Caco-2 (cell line): Measurements from ENCODE around the gene KLB. TPM values are rescaled to one million over a fixed set of nuclear protein-coding genes. Genes with fewer than 3 reads are reported as not detected.
"Not testable (repeated sequence)": the region's sequence is repeated elsewhere in the genome, so short reads cannot be mapped to it uniquely, and the experiment has no call there.

Source experiments
- Bru-seq: library from RNA; stranded (reverse); fragments of 400-500 nt; gene quantifications from one replicate; lab custom pipeline; 2021; lab: Mats Ljungman, UMichigan
- BruChase-seq, 2 experiments: library from RNA; stranded (reverse); fragments of 400-500 nt; gene quantifications; one replicate each; lab custom pipeline; 2021; lab: Mats Ljungman, UMichigan
- BruUV-seq: library from RNA; stranded (reverse); fragments of 400-500 nt; replicated peaks from 2 replicates; lab custom pipeline; 2021; lab: Mats Ljungman, UMichigan
- CTCF ChIA-PET: fragments of 300-600 bp; sonication (Branson Sonifier 250); formaldehyde crosslinking; loops from one replicate; lab custom pipeline; 2022; ENCODE audit warnings: antibody characterized with exemption; lab: Charles Lee
- POLR2A ChIA-PET: fragments of 300-600 bp; sonication (Branson Sonifier 250); formaldehyde crosslinking; loops from one replicate; lab custom pipeline; 2022; ENCODE audit warnings: antibody characterized with exemption; lab: Charles Lee
- DNase-seq, 2 experiments: peaks; one replicate each; pipeline versions ENCODE4 v3.0.0 to v3.0.0-alpha.2; 2020 to 2022
- H3K27me3 ChIP-seq: replicated peaks from 2 replicates; pipeline ENCODE4 v1.6.0; 2011; ENCODE audit warnings: low read length; ENCODE audit not compliant: control insufficient read depth, insufficient read depth
- H3K36me3 ChIP-seq: 2 replicates; pipeline ENCODE4 v1.5.1; 2011; ENCODE audit warnings: low read length; ENCODE audit not compliant: control insufficient read depth, insufficient read depth
- H3K4me1 ChIP-seq: fragments of 250-450 bp; sonication (Bioruptor Pico); 2 replicates; pipeline ENCODE4 v1.5.1; 2020; ENCODE audit warnings: mild to moderate bottlenecking
- H3K4me3 ChIP-seq: 2 replicates; pipeline ENCODE4 v1.5.1; 2011; ENCODE audit warnings: low read depth, mild to moderate bottlenecking, control low read depth, low read length
- H3K9me3 ChIP-seq: fragments of 250-450 bp; sonication (Bioruptor Pico); 2 replicates; pipeline ENCODE4 v1.5.1; 2020; ENCODE audit warnings: mild to moderate bottlenecking, moderate library complexity
- H3K27ac Mint-ChIP-seq: one replicate; pipeline ENCODE4 v1.8.0; 2022; ENCODE audit warnings: mixed read lengths; ENCODE audit not compliant: unreplicated experiment
- H3K27me3 Mint-ChIP-seq: one replicate; pipeline ENCODE4 v1.8.0; 2022; ENCODE audit warnings: mixed read lengths; ENCODE audit not compliant: insufficient read depth, unreplicated experiment
- H3K36me3 Mint-ChIP-seq: one replicate; pipeline ENCODE4 v1.8.0; 2022; ENCODE audit warnings: mild to moderate bottlenecking, mixed read lengths; ENCODE audit not compliant: insufficient read depth, unreplicated experiment
- H3K4me1 Mint-ChIP-seq: one replicate; pipeline ENCODE4 v1.8.0; 2022; ENCODE audit warnings: low read depth, mixed read lengths; ENCODE audit not compliant: unreplicated experiment
- H3K4me3 Mint-ChIP-seq: one replicate; pipeline ENCODE4 v1.8.0; 2022; ENCODE audit warnings: mild to moderate bottlenecking, moderate library complexity, mixed read lengths; ENCODE audit not compliant: unreplicated experiment
- H3K9me3 Mint-ChIP-seq: one replicate; pipeline ENCODE4 v1.8.0; 2022; ENCODE audit warnings: mixed read lengths; ENCODE audit not compliant: unreplicated experiment
- CTCF ChIP-seq, 2 experiments: fragments of 200-600 bp in 1 of 2; IDR thresholded peaks; 1 replicate in 1 of 2; 2 replicates in 1 of 2; pipeline versions ENCODE4 v1.5.1 to v1.8.0; 2011 to 2022; ENCODE audit warnings: antibody characterized with exemption in 1 of 2, control low read depth in 1 of 2, inconsistent platforms in 1 of 2, low read depth in 1 of 2, low read length in 1 of 2, mild to moderate bottlenecking in 1 of 2, moderate library complexity in 1 of 2; ENCODE audit not compliant: insufficient read depth in 1 of 2, severe bottlenecking in 1 of 2, unreplicated experiment in 1 of 2
- intact Hi-C: fragments of 100-400 bp; cut with micrococcal nuclease; formaldehyde crosslinking; loops from one replicate; pipeline ENCODE4 v1.10.0; 2022; ENCODE audit not compliant: unreplicated experiment
- long read RNA-seq: library from polyadenylated mRNA; stranded (forward); transcript quantifications from one replicate; pipeline ENCODE4 v2.0.0, GENCODE V29; 2022
- total RNA-seq: library from RNA; stranded (reverse); gene quantifications from 2 replicates; pipeline ENCODE4 v1.2.3, GENCODE V29; 2022

The KLB gene
- 2.2 TPM in 2 replicates for total RNA-seq
- percentile 38 among the genes with signal in this experiment for Bru-seq, nascent RNA
- BruChase-seq, experiment 1, labeled RNA remaining after a 2-hour chase: percentile 49 among the genes with signal in this experiment
- percentile 53 among the genes with signal in this experiment for BruChase-seq, experiment 2, labeled RNA remaining after a 6-hour chase
- long read RNA-seq, full-length matches to known transcripts: 6 of 16 reads
- long read RNA-seq, partial matches to known transcripts: 0 of 16 reads
- long read RNA-seq, other reads (novel, unspliced or antisense): 10 of 16 reads

- intact Hi-C loops: loop anchor here (2.0 to 5.0 kb wide), 2 partner anchors 22 to 40 kb away; partner anchors contain the start of gene RFC1
- Histone ChIP-seq H3K36me3 (no peaks in the 10 kb centered on the region), H3K27me3 (no peaks in the 10 kb centered on the region), H3K4me3 (peak within 1 kb of the TSS; percentile 32), H3K9me3 (no peaks in the 10 kb centered on the region), H3K4me1 (no peaks in the 10 kb centered on the region; the same call in 1 of the 2 replicates)
- Mint-ChIP-seq H3K4me1 (peaks cover 7% of the 10 kb centered on the region), H3K4me3 (peak within 1 kb of the TSS; percentile 83), H3K27me3 (no peaks in the 10 kb centered on the region), H3K9me3 (no peaks in the 10 kb centered on the region), H3K36me3 (peaks cover 6% of the 10 kb centered on the region), H3K27ac (peak within 1 kb of the TSS; percentile 68)
- CTCF ChIA-PET: interaction anchor here (0.5 to 1.0 kb wide), 4 partner anchors 12 to 62 kb away, joined by 3 to 4 read pairs (median 3); partner anchors contain the start of gene RFC1
- BruUV-seq: TSS peak; percentile 86
- DNase-seq: peak; percentile 67 to 77
- TF ChIP-seq CTCF (IDR thresholded peaks at IDR 0.05; ENCODE audit: insufficient read depth in 1 of 2, low read depth in 1 of 2, low read length in 1 of 2, severe bottlenecking in 1 of 2, unreplicated experiment in 1 of 2): no peak
- POLR2A ChIA-PET: interaction anchor here (0.6 to 1.3 kb wide), 3 partner anchors 21 to 40 kb away, joined by 3 to 15 read pairs (median 4); partner anchors contain the start of gene RFC1
These were observed at the start of gene KLB for GRCh38 chr4:39406763-39407583. Gene KLB (plus strand): TSS chr4:39406930. CDS start chr4:39406950, 20 bp downstream.

GRCh38 chr4:39357002-39357401 is 49.7 kb upstream of the KLB start:
- CTCF ChIA-PET: no interaction called here
- H3K27ac Mint-ChIP-seq: no peak overlapping the region
- POLR2A ChIA-PET: interaction anchor here (0.6 kb wide), 1 partner anchor 171 kb away, joined by 6 read pairs; no protein-coding TSS in a partner anchor

GRCh38 chr4:39360611-39361010 is 46.1 kb upstream of the KLB start:
- peaks cover 13% of the 10 kb centered on the region for H3K4me1 Mint-ChIP-seq
- DNase-seq, H3K9me3 ChIP-seq, H3K4me1 ChIP-seq, BruUV-seq, H3K36me3 Mint-ChIP-seq, H3K27me3 Mint-ChIP-seq, CTCF ChIA-PET, H3K27me3 ChIP-seq, H3K27ac Mint-ChIP-seq, intact Hi-C loops, H3K4me3 Mint-ChIP-seq, H3K9me3 Mint-ChIP-seq, H3K36me3 ChIP-seq, H3K4me3 ChIP-seq, POLR2A ChIA-PET: not testable (repeated sequence)

More at GRCh38 chr4:39357002-39357401, 49.7 kb upstream of the KLB start:
- H3K9me3 ChIP-seq: no peaks in the 10 kb centered on the region
- DNase-seq: no peak
- no TSS peak for BruUV-seq
- intact Hi-C loops: no loop called here
- no peak for TF ChIP-seq CTCF (IDR thresholded peaks at IDR 0.05; ENCODE audit: insufficient read depth in 1 of 2, low read depth in 1 of 2, low read length in 1 of 2, severe bottlenecking in 1 of 2, unreplicated experiment in 1 of 2)
- H3K36me3 Mint-ChIP-seq: peaks cover 14% of the 10 kb centered on the region
- no peak overlapping the region for H3K4me3 Mint-ChIP-seq
- H3K27me3 Mint-ChIP-seq: no peaks in the 10 kb centered on the region
- no peaks in the 10 kb centered on the region for H3K27me3 ChIP-seq
- H3K4me1 ChIP-seq: peaks cover 12% of the 10 kb centered on the region
- H3K4me1 Mint-ChIP-seq: peaks cover 7% of the 10 kb centered on the region
- H3K9me3 Mint-ChIP-seq: no peaks in the 10 kb centered on the region
- H3K36me3 ChIP-seq: no peaks in the 10 kb centered on the region
- H3K4me3 ChIP-seq: no peak overlapping the region
